Liver (tissue), 3 donors: ENCODE data around the gene OSTF1.

Source experiments
- CTCF ChIP-seq: fragments of 150-350 bp; IDR thresholded peaks from 2 replicates; pipeline ENCODE4 v1.5.1; 2017; ENCODE audit warnings: improper control_type of control experiment, low read depth, low read length; ENCODE audit not compliant: missing input control
- EGR1 ChIP-seq, 2 donors: IDR thresholded peaks; 2 replicates each; pipeline ENCODE4 v1.6.1; 2016 to 2018; ENCODE audit warnings: antibody characterized with exemption in 2 of 2, low read depth in 2 of 2
- FOXA1 ChIP-seq: IDR thresholded peaks from 2 replicates; pipeline ENCODE4 v1.6.1; 2016; ENCODE audit warnings: antibody characterized with exemption
- GABPA ChIP-seq, 2 donors: IDR thresholded peaks in 1 of 2; conservative IDR thresholded peaks in 1 of 2; 2 replicates each; pipeline ENCODE4 v1.6.1; 2016; ENCODE audit warnings: antibody characterized with exemption in 2 of 2, mild to moderate bottlenecking in 1 of 2, moderate library complexity in 1 of 2
- JUND ChIP-seq, 2 donors: IDR thresholded peaks; 2 replicates each; pipeline ENCODE4 v1.6.1; 2016; ENCODE audit warnings: antibody characterized with exemption in 2 of 2
- MAX ChIP-seq: IDR thresholded peaks from 2 replicates; pipeline ENCODE4 v1.6.1; 2016; ENCODE audit warnings: antibody characterized with exemption
- REST ChIP-seq: IDR thresholded peaks from 2 replicates; pipeline ENCODE4 v1.6.1; 2016; ENCODE audit warnings: antibody characterized with exemption, mild to moderate bottlenecking
- SP1 ChIP-seq: IDR thresholded peaks from 2 replicates; pipeline ENCODE4 v1.6.1; 2018; ENCODE audit warnings: antibody characterized with exemption, mild to moderate bottlenecking
- TAF1 ChIP-seq: conservative IDR thresholded peaks from 2 replicates; pipeline ENCODE4 v1.6.1; 2016; ENCODE audit warnings: antibody characterized with exemption, mild to moderate bottlenecking
- YY1 ChIP-seq: IDR thresholded peaks from 2 replicates; pipeline ENCODE4 v1.6.1; 2016; ENCODE audit warnings: antibody characterized with exemption, mild to moderate bottlenecking
- ZBTB33 ChIP-seq: IDR thresholded peaks from 2 replicates; pipeline ENCODE4 v1.6.1; 2016; ENCODE audit warnings: antibody characterized with exemption
- donor health status: healthy.
- donor health status: healthy.

GRCh38 chr9:75084081-75084672 is 4.1 kb upstream of the OSTF1 start:
- TF ChIP-seq MAX (no peak), JUND (IDR thresholded peaks at IDR 0.05) (no peak), SP1 (no peak), CTCF (no peak), REST (no peak), TAF1 (no peak), FOXA1 (no peak), YY1 (no peak), ZBTB33 (no peak), EGR1 (IDR thresholded peaks at IDR 0.05; ENCODE audit: low read depth in 2 of 2) (no peak), GABPA (IDR thresholded peaks at IDR 0.05 in 1 of 2, conservative IDR thresholded peaks at IDR 0.05 in 1 of 2) (no peak)
